Forelimb muscle (tissue), 1 donor: Measurements from ENCODE around the gene FCER1A. TPM values are rescaled to one million over a fixed set of nuclear protein-coding genes. Genes with fewer than 3 reads are reported as not detected.
"Not testable (repeated sequence)": the region's sequence is repeated elsewhere in the genome, so short reads cannot be mapped to it uniquely, and the experiment has no call there.

Experiments
- DNase-seq: peaks from one replicate; pipeline ENCODE4 v3.0.0-alpha.2; 2013; ENCODE audit warnings: low read depth
- polyA plus RNA-seq: library from polyadenylated mRNA; unstranded; fragments of 120-200 nt; gene quantifications from one replicate; pipeline ENCODE4 v1.2.1, GENCODE V29; 2013; ENCODE audit not compliant: insufficient read length

The FCER1A gene
- polyA plus RNA-seq, 1 donor, result 0.42 TPM

DNA sequence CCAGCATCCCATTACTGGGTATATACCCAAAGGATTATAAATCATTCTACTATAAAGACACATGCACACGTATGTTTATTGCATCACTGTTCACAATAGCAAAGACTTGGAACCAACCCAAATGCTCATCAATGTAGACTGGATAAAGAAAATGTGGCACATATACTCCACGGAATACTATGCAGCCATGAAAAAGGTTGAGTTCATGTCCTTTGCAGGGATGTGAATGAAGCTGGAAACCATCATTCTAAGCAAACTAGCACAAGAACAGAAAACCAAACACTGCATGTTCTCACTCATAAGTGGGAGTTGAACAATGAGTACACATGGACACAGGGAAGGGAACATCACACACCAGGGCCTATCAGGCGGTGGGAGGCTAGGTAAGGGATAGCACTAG is 47.2 kb downstream of the FCER1A start:
- DNase-seq, result not testable (repeated sequence)

DNA sequence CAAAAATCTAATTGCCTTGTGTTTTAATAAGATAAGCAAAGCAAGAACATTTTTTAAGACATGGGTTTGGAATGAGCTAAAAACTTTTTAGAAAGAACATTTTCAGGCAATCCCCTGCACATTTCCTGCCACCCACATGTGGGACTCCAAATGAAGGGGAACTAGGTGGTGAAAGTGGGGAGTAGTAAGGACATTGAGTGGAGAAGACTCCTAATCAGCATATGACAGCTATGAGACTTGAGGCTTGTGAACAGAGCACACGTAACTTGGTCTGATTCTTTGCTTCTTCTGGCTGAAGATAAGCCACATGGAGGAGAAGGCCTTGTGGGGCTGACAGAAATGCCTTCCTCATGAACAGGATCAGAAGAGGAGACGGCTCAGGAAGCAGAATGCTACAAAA is 50.3 kb downstream of the FCER1A start:
- no peak for DNase-seq

Other genes with a start within 250 kb of the FCER1A start
- 0.46 TPM for gene AIM2, start 225.6 kb upstream of the FCER1A start, polyA plus RNA-seq
- 0.47 TPM for gene CADM3, start 130.7 kb upstream of the FCER1A start, polyA plus RNA-seq
- gene ACKR1, start 97.5 kb upstream of the FCER1A start, polyA plus RNA-seq, result 3.0 TPM
- not detected for gene OR10J4, start 129.9 kb downstream of the FCER1A start, polyA plus RNA-seq
- gene OR10J1, start 137.4 kb downstream of the FCER1A start, polyA plus RNA-seq, result not detected
- gene OR10J5, start 233.7 kb downstream of the FCER1A start, polyA plus RNA-seq, result not detected